HG03060 (cell line): ENCODE measurements around the gene LRP1B.
"Not testable (repeated sequence)": the region's sequence is repeated elsewhere in the genome, so short reads cannot be mapped to it uniquely, and the experiment has no call there.

Experiments used
- ATAC-seq: cut with Tn5 transposase; IDR thresholded peaks from one replicate; pipeline ENCODE4 v1.9.1; 2021; ENCODE audit warnings: low read depth, moderate number of reproducible peaks; ENCODE audit not compliant: unreplicated experiment

The LRP1B gene

GRCh38 chr2:140455315-140455714 is 1675.5 kb downstream of the LRP1B start:
- ATAC-seq, result no peak

- ATAC-seq, result no peak
Measured at GRCh38 chr2:140454717-140455116, 1676.1 kb downstream of the LRP1B start.

- no peak for ATAC-seq
Measured at GRCh38 chr2:140451324-140451723, 1679.5 kb downstream of the LRP1B start.

- ATAC-seq, result no peak
Measured at GRCh38 chr2:140442319-140442718, 1688.5 kb downstream of the LRP1B start.

GRCh38 chr2:140440815-140441214 is 1690.0 kb downstream of the LRP1B start:
- no peak for ATAC-seq

- no peak for ATAC-seq
Measured at GRCh38 chr2:140436936-140437335, 1693.9 kb downstream of the LRP1B start.

- not testable (repeated sequence) for ATAC-seq
Measured at GRCh38 chr2:140427033-140427432, 1703.8 kb downstream of the LRP1B start.

- no peak for ATAC-seq
Measured at GRCh38 chr2:140424471-140424870, 1706.3 kb downstream of the LRP1B start.

- no peak for ATAC-seq
Measured at GRCh38 chr2:140422759-140423158, 1708.1 kb downstream of the LRP1B start.

- ATAC-seq, result no peak
Measured at GRCh38 chr2:140417504-140417903, 1713.3 kb downstream of the LRP1B start.

- no peak for ATAC-seq
Measured at GRCh38 chr2:140416577-140416976, 1714.2 kb downstream of the LRP1B start.

- ATAC-seq, result not testable (repeated sequence)
Measured at GRCh38 chr2:140415035-140415434, 1715.8 kb downstream of the LRP1B start.

- no peak for ATAC-seq
Measured at GRCh38 chr2:140410695-140411094, 1720.1 kb downstream of the LRP1B start.

- ATAC-seq, result no peak
Measured at GRCh38 chr2:140401056-140401455, 1729.8 kb downstream of the LRP1B start.

- ATAC-seq, result no peak
Measured at GRCh38 chr2:140392824-140393223, 1738.0 kb downstream of the LRP1B start.

GRCh38 chr2:140384946-140385345 is 1745.9 kb downstream of the LRP1B start:
- no peak for ATAC-seq

- no peak for ATAC-seq
Measured at GRCh38 chr2:140383781-140384180, 1747.0 kb downstream of the LRP1B start.

GRCh38 chr2:140376686-140377085 is 1754.1 kb downstream of the LRP1B start:
- no peak for ATAC-seq

- ATAC-seq, result no peak
Measured at GRCh38 chr2:140363131-140363530, 1767.7 kb downstream of the LRP1B start.

- no peak for ATAC-seq
Measured at GRCh38 chr2:140362361-140362760, 1768.5 kb downstream of the LRP1B start.

GRCh38 chr2:140359056-140359771 is 1771.6 kb downstream of the LRP1B start:
- no peak for ATAC-seq

- no peak for ATAC-seq
Measured at GRCh38 chr2:140356697-140357096, 1774.1 kb downstream of the LRP1B start.
